A673 (cell line): ENCODE data around the gene TM9SF2. TPM values are rescaled to one million over a fixed set of nuclear protein-coding genes. Genes with fewer than 3 reads are reported as not detected.

Experiments used
- BruUV-seq: library from RNA; stranded (reverse); fragments of 400-500 nt; replicated peaks from 2 replicates; lab custom pipeline; 2021; lab: Mats Ljungman, UMichigan
- CTCF ChIA-PET: fragments of 300-600 bp; sonication (Branson Sonifier 250); formaldehyde crosslinking; loops from one replicate; lab custom pipeline; 2022; ENCODE audit warnings: antibody characterized with exemption; lab: Charles Lee
- POLR2A ChIA-PET: fragments of 300-600 bp; sonication (Branson Sonifier 250); formaldehyde crosslinking; loops from one replicate; lab custom pipeline; 2022; ENCODE audit warnings: antibody characterized with exemption; ENCODE audit not compliant: low non-redundant PET; lab: Charles Lee
- DNase-seq: peaks from one replicate; pipeline ENCODE4 v3.0.0-alpha.2; 2015; ENCODE audit warnings: low spot score
- H3K27ac ChIP-seq: fragments of 200-600 bp; sonication (generic); 2 replicates; pipeline ENCODE4 v1.5.1; 2016; ENCODE audit warnings: mixed run types, low read depth, mild to moderate bottlenecking, mixed read lengths, antibody characterized with exemption, low read length; ENCODE audit not compliant: poor library complexity, severe bottlenecking
- H3K27me3 ChIP-seq: fragments of 200-600 bp; sonication (generic); replicated peaks from 2 replicates; pipeline ENCODE4 v1.6.1; 2017; ENCODE audit warnings: mixed run types, low read depth, mild to moderate bottlenecking, mixed read lengths, antibody characterized with exemption, low read length; ENCODE audit not compliant: insufficient read depth, poor library complexity
- H3K36me3 ChIP-seq: fragments of 200-600 bp; sonication (generic); 2 replicates; pipeline ENCODE4 v1.6.1; 2016; ENCODE audit warnings: mixed run types, mild to moderate bottlenecking, mixed read lengths, antibody characterized with exemption, low read length; ENCODE audit not compliant: insufficient read depth, poor library complexity, severe bottlenecking
- H3K4me1 ChIP-seq: fragments of 200-600 bp; sonication (generic); 2 replicates; pipeline ENCODE4 v1.6.1; 2017; ENCODE audit warnings: mixed run types, mild to moderate bottlenecking, mixed read lengths, antibody characterized with exemption, low read length; ENCODE audit not compliant: insufficient read depth, poor library complexity, severe bottlenecking
- H3K4me3 ChIP-seq: fragments of 200-600 bp; sonication (generic); 2 replicates; pipeline ENCODE4 v1.5.1; 2016; ENCODE audit warnings: low read depth, mixed run types, mild to moderate bottlenecking, mixed read lengths, low read length; ENCODE audit not compliant: poor library complexity, severe bottlenecking
- H3K9me3 ChIP-seq: fragments of 200-600 bp; sonication (generic); 2 replicates; pipeline ENCODE4 v1.6.1; 2016; ENCODE audit warnings: mixed run types, low read depth, mild to moderate bottlenecking, mixed read lengths, antibody characterized with exemption, low read length; ENCODE audit not compliant: poor library complexity, severe bottlenecking
- CTCF ChIP-seq: fragments of 300-800, 200-600 bp; sonication (generic); conservative IDR thresholded peaks from 2 replicates; pipeline ENCODE4 v1.5.1; 2017; ENCODE audit warnings: low read depth, mild to moderate bottlenecking, antibody characterized with exemption, low read length, moderate library complexity, mixed read lengths
- EZH2 ChIP-seq: fragments of 200-600 bp; sonication (generic); IDR thresholded peaks from 2 replicates; pipeline ENCODE4 v1.6.1; 2017; ENCODE audit warnings: borderline replicate concordance, low read depth, mild to moderate bottlenecking, mixed read lengths, antibody characterized with exemption, low read length; ENCODE audit not compliant: poor library complexity, severe bottlenecking
- intact Hi-C: fragments of 100-400 bp; cut with micrococcal nuclease; formaldehyde crosslinking; loops from one replicate; pipeline ENCODE4 v1.10.0; 2022; ENCODE audit not compliant: unreplicated experiment
- total RNA-seq: library from RNA; stranded (reverse); gene quantifications from 2 replicates; pipeline ENCODE4 v1.2.3, GENCODE V29; 2021

TM9SF2 gene
- total RNA-seq, 1 experiment from 2014 or later: 96.3 TPM

GRCh38 chr13:99507986-99508385 is 6.7 kb downstream of the TM9SF2 start:
- ChIA-PET CTCF (no interaction called here), POLR2A (no interaction called here)
- BruUV-seq: no TSS peak

GRCh38 chr13:99509479-99509878 is 8.2 kb downstream of the TM9SF2 start:
- Histone ChIP-seq H3K27me3 (no peaks in the 10 kb centered on the region), H3K27ac (no peak overlapping the region), H3K9me3 (no peaks in the 10 kb centered on the region), H3K4me1 (peaks cover 13% of the 10 kb centered on the region), H3K36me3 (peaks cover 7% of the 10 kb centered on the region), H3K4me3 (no peak overlapping the region)
- POLR2A ChIA-PET: no interaction called here
- DNase-seq: no peak
- TF ChIP-seq CTCF: no peak
- TF ChIP-seq EZH2: no peak
- CTCF ChIA-PET: no interaction called here
- no TSS peak for BruUV-seq
- intact Hi-C loops: no loop called here

More at GRCh38 chr13:99507986-99508385, 6.7 kb downstream of the TM9SF2 start:
- intact Hi-C loops: no loop called here
- DNase-seq: no peak
- peaks cover 13% of the 10 kb centered on the region for H3K4me1 ChIP-seq
- H3K4me3 ChIP-seq: no peak overlapping the region
- no peak overlapping the region for H3K27ac ChIP-seq
- no peaks in the 10 kb centered on the region for H3K9me3 ChIP-seq
- no peaks in the 10 kb centered on the region for H3K27me3 ChIP-seq
- peaks cover 7% of the 10 kb centered on the region for H3K36me3 ChIP-seq
- TF ChIP-seq EZH2: no peak
- TF ChIP-seq CTCF: no peak

GRCh38 chr13:99514801-99515200 is 13.5 kb downstream of the TM9SF2 start:
- ChIA-PET POLR2A (no interaction called here), CTCF (no interaction called here)
- no TSS peak for BruUV-seq

More at GRCh38 chr13:99514801-99515200, 13.5 kb downstream of the TM9SF2 start:
- TF ChIP-seq EZH2 (no peak), CTCF (no peak)
- no peaks in the 10 kb centered on the region for H3K27me3 ChIP-seq
- intact Hi-C loops: no loop called here
- no peaks in the 10 kb centered on the region for H3K9me3 ChIP-seq
- H3K4me3 ChIP-seq: no peak overlapping the region
- H3K4me1 ChIP-seq: peaks cover 4% of the 10 kb centered on the region
- DNase-seq: no peak
- no peak overlapping the region for H3K27ac ChIP-seq
- peaks cover 10% of the 10 kb centered on the region for H3K36me3 ChIP-seq
